IMR-90 (cell line): Measurements from ENCODE around the gene ABLIM3. TPM values are rescaled to one million over a fixed set of nuclear protein-coding genes. Genes with fewer than 3 reads are reported as not detected.
A peak's percentile ranks its signal among the peaks of the same experiment; 100 is the strongest.

Experiments
- ATAC-seq: fragments of 200-7000 bp; cut with Tn5 transposase; 2 replicates; pipeline ENCODE4 v1.9.1; 2020; ENCODE audit warnings: low read depth, mild to moderate bottlenecking, moderate library complexity
- BruUV-seq: library from RNA; stranded (reverse); fragments of 400-500 nt; replicated peaks from 2 replicates; lab custom pipeline; 2021; lab: Mats Ljungman, UMichigan
- CTCF ChIA-PET: fragments of 300-600 bp; formaldehyde crosslinking; extraction: SDS; loops from one replicate; lab custom pipeline; 2021; ENCODE audit warnings: antibody characterized with exemption; lab: Yijun Ruan, JAX
- POLR2A ChIA-PET: fragments of 300-600 bp; sonication (Branson Sonifier 250); formaldehyde crosslinking; loops from one replicate; lab custom pipeline; 2022; ENCODE audit warnings: antibody characterized with exemption; ENCODE audit not compliant: unreplicated experiment; lab: Charles Lee
- DNase-seq: peaks from one replicate; pipeline ENCODE4 v3.0.0; 2013
- H2AFZ ChIP-seq: replicated peaks from 2 replicates; pipeline ENCODE3; 2013; ENCODE audit warnings: low read length, mild to moderate bottlenecking; ENCODE audit not compliant: poor library complexity
- H2AK5ac ChIP-seq: 2 replicates; pipeline ENCODE4 v1.6.1; 2013; ENCODE audit warnings: low read depth, low read length, inconsistent platforms
- H2AK9ac ChIP-seq: replicated peaks from 2 replicates; pipeline ENCODE3; 2013; ENCODE audit warnings: mild to moderate bottlenecking, low read depth, low read length, moderate library complexity; ENCODE audit not compliant: poor library complexity
- H2BK120ac ChIP-seq: 2 replicates; pipeline ENCODE4 v1.6.1; 2013; ENCODE audit warnings: low read depth, low read length, inconsistent platforms
- H2BK15ac ChIP-seq: 3 replicates; pipeline ENCODE4 v1.6.1; 2013; ENCODE audit warnings: low read depth, low read length, inconsistent platforms
- H2BK20ac ChIP-seq: 2 replicates; pipeline ENCODE4 v1.6.1; 2013; ENCODE audit warnings: low read depth, mild to moderate bottlenecking, inconsistent platforms, low read length, moderate library complexity
- H2BK5ac ChIP-seq: 2 replicates; pipeline ENCODE4 v1.6.1; 2013; ENCODE audit warnings: mild to moderate bottlenecking, low read depth, low read length, inconsistent platforms; ENCODE audit not compliant: poor library complexity, severe bottlenecking
- H3K14ac ChIP-seq: replicated peaks from 2 replicates; pipeline ENCODE4 v1.6.1; 2013; ENCODE audit warnings: low read depth, low read length, inconsistent platforms
- H3K18ac ChIP-seq: 2 replicates; pipeline ENCODE4 v1.6.1; 2013; ENCODE audit warnings: low read depth, low read length, control low read depth
- H3K23ac ChIP-seq: 2 replicates; pipeline ENCODE4 v1.6.1; 2013; ENCODE audit warnings: low read depth, low read length, inconsistent platforms
- H3K27ac ChIP-seq: 2 replicates; pipeline ENCODE4 v1.5.1; 2013; ENCODE audit warnings: mild to moderate bottlenecking, control low read depth, low read length; ENCODE audit not compliant: insufficient read depth
- H3K27me3 ChIP-seq: 2 replicates; pipeline ENCODE4 v1.6.1; 2013; ENCODE audit warnings: low read length; ENCODE audit not compliant: control insufficient read depth, insufficient read depth
- H3K36me3 ChIP-seq: 2 replicates; pipeline ENCODE4 v1.6.1; 2013; ENCODE audit warnings: low read length, mixed read lengths; ENCODE audit not compliant: control insufficient read depth, insufficient read depth
- H3K4ac ChIP-seq: 2 replicates; pipeline ENCODE4 v1.6.1; 2013; ENCODE audit warnings: low read depth, low read length, inconsistent platforms
- H3K4me1 ChIP-seq: 2 replicates; pipeline ENCODE4 v1.6.1; 2013; ENCODE audit warnings: low read length, mixed read lengths; ENCODE audit not compliant: control insufficient read depth, insufficient read depth
- H3K4me2 ChIP-seq: 2 replicates; pipeline ENCODE4 v1.6.1; 2013; ENCODE audit warnings: low read depth, mild to moderate bottlenecking, control low read depth, low read length, moderate library complexity
- H3K4me3 ChIP-seq: 2 replicates; pipeline ENCODE4 v1.5.1; 2013; ENCODE audit warnings: low read depth, mild to moderate bottlenecking, control low read depth, low read length, moderate library complexity; ENCODE audit not compliant: insufficient read depth
- H3K56ac ChIP-seq: 2 replicates; pipeline ENCODE4 v1.6.1; 2013; ENCODE audit warnings: low read length, inconsistent platforms; ENCODE audit not compliant: insufficient read depth; ENCODE audit errors: extremely low read depth
- H3K79me1 ChIP-seq, 2 experiments: 2 replicates each; pipeline ENCODE4 v1.6.1; 2013; ENCODE audit warnings: low read length in 2 of 2, inconsistent platforms in 1 of 2, low read depth in 1 of 2
- H3K9ac ChIP-seq: 2 replicates; pipeline ENCODE4 v1.6.1; 2013; ENCODE audit warnings: low read depth, low read length, control low read depth
- H3K9me1 ChIP-seq: 2 replicates; pipeline ENCODE4 v1.6.1; 2013; ENCODE audit warnings: low read length, inconsistent platforms; ENCODE audit not compliant: insufficient read depth
- H3K9me3 ChIP-seq: 2 replicates; pipeline ENCODE4 v1.6.1; 2013; ENCODE audit warnings: low read length; ENCODE audit not compliant: control insufficient read depth, insufficient read depth
- H4K20me1 ChIP-seq: 2 replicates; pipeline ENCODE4 v1.6.1; 2013; ENCODE audit warnings: low read length, inconsistent platforms; ENCODE audit not compliant: insufficient read depth
- H4K5ac ChIP-seq: 2 replicates; pipeline ENCODE4 v1.6.1; 2013; ENCODE audit warnings: mild to moderate bottlenecking, low read depth, low read length, control low read depth
- H4K8ac ChIP-seq, 2 experiments: 2 replicates each; pipeline ENCODE4 v1.6.1; 2013; ENCODE audit warnings: low read depth in 2 of 2, low read length in 2 of 2, control low read depth in 1 of 2, inconsistent platforms in 1 of 2
- H4K91ac ChIP-seq: 2 replicates; pipeline ENCODE4 v1.6.1; 2013; ENCODE audit warnings: low read depth, low read length, inconsistent platforms; ENCODE audit not compliant: insufficient read depth
- BHLHE40 ChIP-seq: fragments of 150-350 bp; IDR thresholded peaks from 2 replicates; pipeline ENCODE4 v1.6.1; 2016; ENCODE audit warnings: mild to moderate bottlenecking, low read depth, low read length
- MXI1 ChIP-seq: IDR thresholded peaks from 2 replicates; pipeline ENCODE4 v1.6.1; 2012; ENCODE audit warnings: low read depth, mild to moderate bottlenecking, low read length, moderate library complexity, borderline replicate concordance
- WGBS, 2 experiments: methylation state at CpG; one replicate each; pipeline versions ENCODE4 v1.1.5 to v1.1.7; 2013; ENCODE audit warnings: missing lambda C conversion rate in 2 of 2; ENCODE audit not compliant: insufficient read length in 1 of 2; ENCODE audit errors: extremely low coverage in 2 of 2; 5-methylcytosine and 5-hydroxymethylcytosine counted together
- dilution Hi-C: fragments of 300-500 bp; cut with HindIII; formaldehyde crosslinking; loops from one replicate; pipeline ENCODE4 v1.14.3; 2018; ENCODE audit warnings: low sequenced_read_pairs; ENCODE audit not compliant: unreplicated experiment
- in situ Hi-C: fragments of 300-500 bp; cut with MboI; formaldehyde crosslinking; loops from 3 replicates; pipeline ENCODE4 v1.14.3; 2019; ENCODE audit warnings: low sequenced_read_pairs, inconsistent platforms, mixed read lengths
- intact Hi-C: fragments of 100-400 bp; cut with micrococcal nuclease; formaldehyde crosslinking; loops from 2 replicates; pipeline ENCODE4 v1.10.0; 2022
- polyA plus RNA-seq, 3 experiments: library from polyadenylated mRNA; depleted of rRNA; stranded (reverse); fragments of >200 nt; gene quantifications; 2 replicates each; pipeline ENCODE4 v1.2.3, GENCODE V29; 2012; ENCODE audit warnings: low replicate concordance in 1 of 3
- total RNA-seq: library from RNA; depleted of rRNA; stranded (reverse); fragments of >200 nt; gene quantifications from 2 replicates; pipeline ENCODE4 v1.2.3, GENCODE V29; 2012

The ABLIM3 gene
- total and polyA plus RNA-seq, 2 of the 4 experiments (the other 2 are of a cell fraction), result 33.3 to 69.9 TPM

GRCh38 chr5:149301744-149302380, 160.6 kb downstream of the ABLIM3 start:
- no peak overlapping the region for H4K91ac ChIP-seq
- H2AFZ ChIP-seq, result peak overlapping the region; percentile 60
- H3K4me2 ChIP-seq, result no peak overlapping the region
- no peak overlapping the region for H2AK5ac ChIP-seq
- no peaks in the 10 kb centered on the region for H3K27me3 ChIP-seq
- H3K18ac ChIP-seq, result no peak overlapping the region
- H2BK15ac ChIP-seq, result no peak overlapping the region
- no TSS peak for BruUV-seq
- no peaks in the 10 kb centered on the region for H3K36me3 ChIP-seq
- no peak overlapping the region for H3K27ac ChIP-seq
- ChIA-PET POLR2A (no interaction called here), CTCF (no interaction called here)
- no peak overlapping the region for H4K8ac ChIP-seq
- in situ Hi-C loops (no loop called here), dilution Hi-C loops (no loop called here), intact Hi-C loops (no loop called here)
- H2AK9ac ChIP-seq, result peak overlapping the region; percentile 68
- H3K79me1 ChIP-seq, result no peaks in the 10 kb centered on the region
- H3K14ac ChIP-seq, result peak overlapping the region; percentile 19; the same call in 1 of the 2 replicates
- H2BK20ac ChIP-seq, result no peak overlapping the region
- H3K4me3 ChIP-seq, result no peak overlapping the region
- no peaks in the 10 kb centered on the region for H4K20me1 ChIP-seq
- 64% methylated on average over 4 of the region's 8 CpGs; no CpG with 5 or more reads in 1 of the 2 experiments for WGBS, 2 experiments
- no peaks in the 10 kb centered on the region for H3K9me3 ChIP-seq
- peak; percentile 60; the same call in 1 of the 2 replicates for TF ChIP-seq BHLHE40
- no peak for TF ChIP-seq MXI1
- no peak overlapping the region for H3K4ac ChIP-seq
- no peak overlapping the region for H2BK120ac ChIP-seq
- H4K5ac ChIP-seq, result no peak overlapping the region
- no peak overlapping the region for H3K56ac ChIP-seq
- peak; percentile 64 for ATAC-seq
- H3K9me1 ChIP-seq, result peaks cover 9% of the 10 kb centered on the region
- DNase-seq, result peak; percentile 67
- peaks cover 4% of the 10 kb centered on the region for H3K4me1 ChIP-seq
- H3K23ac ChIP-seq, result 0 out of 2 replicates have a peak overlapping the region, but pooled peaks have one; percentile 8
- no peak overlapping the region for H2BK5ac ChIP-seq
- no peak overlapping the region for H3K9ac ChIP-seq
